A673 (cell line): ENCODE results near the gene RAB23. TPM values are rescaled to one million over a fixed set of nuclear protein-coding genes. Genes with fewer than 3 reads are reported as not detected.

ENCODE experiments used
- BruUV-seq: library from RNA; stranded (reverse); fragments of 400-500 nt; replicated peaks from 2 replicates; lab custom pipeline; 2021; lab: Mats Ljungman, UMichigan
- CTCF ChIA-PET: fragments of 300-600 bp; sonication (Branson Sonifier 250); formaldehyde crosslinking; loops from one replicate; lab custom pipeline; 2022; ENCODE audit warnings: antibody characterized with exemption; lab: Charles Lee
- POLR2A ChIA-PET: fragments of 300-600 bp; sonication (Branson Sonifier 250); formaldehyde crosslinking; loops from one replicate; lab custom pipeline; 2022; ENCODE audit warnings: antibody characterized with exemption; ENCODE audit not compliant: low non-redundant PET; lab: Charles Lee
- DNase-seq: peaks from one replicate; pipeline ENCODE4 v3.0.0-alpha.2; 2015; ENCODE audit warnings: low spot score
- H3K27ac ChIP-seq: fragments of 200-600 bp; sonication (generic); 2 replicates; pipeline ENCODE4 v1.5.1; 2016; ENCODE audit warnings: mixed run types, low read depth, mild to moderate bottlenecking, mixed read lengths, antibody characterized with exemption, low read length; ENCODE audit not compliant: poor library complexity, severe bottlenecking
- H3K27me3 ChIP-seq: fragments of 200-600 bp; sonication (generic); replicated peaks from 2 replicates; pipeline ENCODE4 v1.6.1; 2017; ENCODE audit warnings: mixed run types, low read depth, mild to moderate bottlenecking, mixed read lengths, antibody characterized with exemption, low read length; ENCODE audit not compliant: insufficient read depth, poor library complexity
- H3K36me3 ChIP-seq: fragments of 200-600 bp; sonication (generic); 2 replicates; pipeline ENCODE4 v1.6.1; 2016; ENCODE audit warnings: mixed run types, mild to moderate bottlenecking, mixed read lengths, antibody characterized with exemption, low read length; ENCODE audit not compliant: insufficient read depth, poor library complexity, severe bottlenecking
- H3K4me1 ChIP-seq: fragments of 200-600 bp; sonication (generic); 2 replicates; pipeline ENCODE4 v1.6.1; 2017; ENCODE audit warnings: mixed run types, mild to moderate bottlenecking, mixed read lengths, antibody characterized with exemption, low read length; ENCODE audit not compliant: insufficient read depth, poor library complexity, severe bottlenecking
- H3K4me3 ChIP-seq: fragments of 200-600 bp; sonication (generic); 2 replicates; pipeline ENCODE4 v1.5.1; 2016; ENCODE audit warnings: low read depth, mixed run types, mild to moderate bottlenecking, mixed read lengths, low read length; ENCODE audit not compliant: poor library complexity, severe bottlenecking
- H3K9me3 ChIP-seq: fragments of 200-600 bp; sonication (generic); 2 replicates; pipeline ENCODE4 v1.6.1; 2016; ENCODE audit warnings: mixed run types, low read depth, mild to moderate bottlenecking, mixed read lengths, antibody characterized with exemption, low read length; ENCODE audit not compliant: poor library complexity, severe bottlenecking
- EZH2 ChIP-seq: fragments of 200-600 bp; sonication (generic); IDR thresholded peaks from 2 replicates; pipeline ENCODE4 v1.6.1; 2017; ENCODE audit warnings: borderline replicate concordance, low read depth, mild to moderate bottlenecking, mixed read lengths, antibody characterized with exemption, low read length; ENCODE audit not compliant: poor library complexity, severe bottlenecking
- intact Hi-C: fragments of 100-400 bp; cut with micrococcal nuclease; formaldehyde crosslinking; loops from one replicate; pipeline ENCODE4 v1.10.0; 2022; ENCODE audit not compliant: unreplicated experiment
- total RNA-seq: library from RNA; stranded (reverse); gene quantifications from 2 replicates; pipeline ENCODE4 v1.2.3, GENCODE V29; 2021
- TF ChIP-seq, protein P1 (sequence below): fragments of 300-800, 200-600 bp; sonication (generic); conservative IDR thresholded peaks from 2 replicates; pipeline ENCODE4 v1.5.1; 2017; ENCODE audit warnings: low read depth, mild to moderate bottlenecking, antibody characterized with exemption, low read length, moderate library complexity, mixed read lengths

Gene RAB23
- total RNA-seq, 1 experiment from 2014 or later, result 17.8 TPM

DNA sequence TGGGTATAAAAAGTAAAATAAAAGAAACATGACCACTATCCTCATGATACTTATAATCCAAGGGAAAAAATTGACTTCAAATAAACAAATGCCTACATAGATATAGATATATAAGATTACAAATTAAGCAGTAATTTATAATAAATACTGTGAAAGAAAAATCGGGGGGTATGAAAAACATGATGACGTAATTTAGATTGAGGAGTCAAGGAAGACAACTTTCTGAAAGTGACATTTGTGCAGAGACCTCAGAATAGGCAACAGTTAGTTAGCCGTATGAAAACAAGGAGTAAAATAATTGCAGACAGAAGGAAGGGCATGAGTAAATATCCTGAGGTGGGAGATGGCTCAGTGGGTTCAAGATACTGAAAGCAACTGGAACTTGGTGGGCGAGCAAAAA lies 28.2 kb upstream of the RAB23 start:
- Histone ChIP-seq H3K27ac (no peak overlapping the region), H3K4me1 (no peaks in the 10 kb centered on the region), H3K27me3 (no peaks in the 10 kb centered on the region), H3K9me3 (no peaks in the 10 kb centered on the region), H3K36me3 (no peaks in the 10 kb centered on the region), H3K4me3 (no peak overlapping the region)
- no peak for DNase-seq
- intact Hi-C loops, result no loop called here
- CTCF ChIA-PET, result no interaction called here
- no TSS peak for BruUV-seq
- POLR2A ChIA-PET, result no interaction called here
- TF ChIP-seq, protein P1, sequence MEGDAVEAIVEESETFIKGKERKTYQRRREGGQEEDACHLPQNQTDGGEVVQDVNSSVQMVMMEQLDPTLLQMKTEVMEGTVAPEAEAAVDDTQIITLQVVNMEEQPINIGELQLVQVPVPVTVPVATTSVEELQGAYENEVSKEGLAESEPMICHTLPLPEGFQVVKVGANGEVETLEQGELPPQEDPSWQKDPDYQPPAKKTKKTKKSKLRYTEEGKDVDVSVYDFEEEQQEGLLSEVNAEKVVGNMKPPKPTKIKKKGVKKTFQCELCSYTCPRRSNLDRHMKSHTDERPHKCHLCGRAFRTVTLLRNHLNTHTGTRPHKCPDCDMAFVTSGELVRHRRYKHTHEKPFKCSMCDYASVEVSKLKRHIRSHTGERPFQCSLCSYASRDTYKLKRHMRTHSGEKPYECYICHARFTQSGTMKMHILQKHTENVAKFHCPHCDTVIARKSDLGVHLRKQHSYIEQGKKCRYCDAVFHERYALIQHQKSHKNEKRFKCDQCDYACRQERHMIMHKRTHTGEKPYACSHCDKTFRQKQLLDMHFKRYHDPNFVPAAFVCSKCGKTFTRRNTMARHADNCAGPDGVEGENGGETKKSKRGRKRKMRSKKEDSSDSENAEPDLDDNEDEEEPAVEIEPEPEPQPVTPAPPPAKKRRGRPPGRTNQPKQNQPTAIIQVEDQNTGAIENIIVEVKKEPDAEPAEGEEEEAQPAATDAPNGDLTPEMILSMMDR, result no peak

DNA sequence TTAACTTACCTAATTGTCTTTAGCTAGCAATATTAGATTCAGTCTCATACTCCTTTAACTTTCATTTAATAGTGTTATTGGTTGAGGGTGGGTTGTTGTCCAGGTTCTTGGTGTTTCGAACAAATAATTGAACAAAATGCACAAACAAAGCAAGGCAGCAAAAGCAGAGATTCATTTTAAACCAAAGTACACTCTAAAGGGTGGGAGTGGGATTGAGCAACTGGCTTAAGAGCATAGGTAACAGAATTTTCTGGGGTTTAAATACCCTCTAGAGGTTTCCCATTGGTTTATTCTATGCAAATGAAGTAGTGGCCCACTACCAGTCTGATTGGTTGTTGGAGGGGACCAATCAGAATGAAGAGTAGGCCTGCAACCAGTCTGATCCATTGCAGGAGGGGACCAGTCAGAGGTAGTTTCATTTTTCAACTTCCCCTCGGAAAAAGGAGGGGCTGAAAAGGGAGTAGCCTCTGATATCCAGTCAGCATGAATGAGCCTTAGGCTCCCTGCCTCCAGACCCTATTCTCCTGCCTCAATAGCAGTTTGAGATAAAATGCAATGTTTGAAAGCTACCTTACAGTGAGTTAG lies 26.3 kb upstream of the RAB23 start:
- Histone ChIP-seq H3K36me3 (no peaks in the 10 kb centered on the region), H3K27me3 (no peaks in the 10 kb centered on the region), H3K4me1 (no peaks in the 10 kb centered on the region), H3K4me3 (no peak overlapping the region), H3K27ac (no peak overlapping the region), H3K9me3 (no peaks in the 10 kb centered on the region)
- ChIA-PET CTCF (no interaction called here), POLR2A (no interaction called here)
- peak; percentile 47 for DNase-seq
- intact Hi-C loops, result no loop called here
- BruUV-seq, result no TSS peak
- TF ChIP-seq EZH2, result no peak
- TF ChIP-seq, protein P1, result no peak

DNA sequence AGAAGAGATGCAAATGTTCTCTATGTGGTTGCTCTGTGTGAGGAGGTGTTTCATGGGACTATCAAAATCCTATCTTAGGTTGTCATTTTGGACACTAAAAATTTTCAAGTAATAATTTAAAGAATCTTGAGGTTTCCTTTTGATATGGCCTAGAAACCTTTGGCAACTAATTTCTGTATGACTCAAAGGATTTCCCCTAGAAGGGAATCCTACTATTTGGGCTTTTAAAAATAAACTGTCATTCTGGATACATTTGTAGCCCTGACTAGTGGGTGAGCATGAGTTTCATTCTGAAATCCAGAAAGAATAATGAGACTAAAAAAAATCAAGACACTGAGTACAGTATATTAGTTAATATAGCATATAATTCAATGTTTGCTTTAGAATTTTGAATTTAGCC lies 25.5 kb upstream of the RAB23 start:
- no peak overlapping the region for H3K27ac ChIP-seq
- TF ChIP-seq, protein P1, result no peak
- TF ChIP-seq EZH2, result no peak
- POLR2A ChIA-PET, result no interaction called here
- H3K27me3 ChIP-seq, result no peaks in the 10 kb centered on the region
- no peaks in the 10 kb centered on the region for H3K36me3 ChIP-seq
- DNase-seq, result no peak
- no TSS peak for BruUV-seq
- no peaks in the 10 kb centered on the region for H3K4me1 ChIP-seq
- no peak overlapping the region for H3K4me3 ChIP-seq
- intact Hi-C loops, result no loop called here
- H3K9me3 ChIP-seq, result no peaks in the 10 kb centered on the region
- CTCF ChIA-PET, result no interaction called here
